Measurements from ENCODE around the gene NABP1.

Gene NABP1

GRCh38 chr2:191677646-191678436 is at the start of gene NABP1:
TSS of gene NABP1 (plus strand) at chr2:191678136. CDS start at chr2:191678615, 479 bp downstream.
- peak within 1 kb of the TSS; percentile 99 for H3K27ac ChIP-seq
- H3K27me3 ChIP-seq, result no peaks in the 10 kb centered on the region
- peak within 1 kb of the TSS; percentile 89 to 95 for H3K4me3 ChIP-seq (ENCODE audit: low read depth in 1 of 2, low read length in 1 of 2)
- TF ChIP-seq CTCF (IDR thresholded peaks at IDR 0.05), result no peak
- peaks cover 54 to 73% of the 10 kb centered on the region in 2 experiments for H3K4me1 ChIP-seq (ENCODE audit: control insufficient read depth in 1 of 2, insufficient read depth in 1 of 2, low read depth in 1 of 2, low read length in 1 of 2)
- no peaks in the 10 kb centered on the region for H3K9me3 ChIP-seq
- H3K36me3 ChIP-seq, result peaks cover 17% of the 10 kb centered on the region

- no peak for TF ChIP-seq CTCF (IDR thresholded peaks at IDR 0.05)
- Histone ChIP-seq H3K27ac (no peak overlapping the region), H3K4me1 (ENCODE audit: control insufficient read depth in 1 of 2, insufficient read depth in 1 of 2, low read depth in 1 of 2, low read length in 1 of 2) (peaks cover 24 to 28% of the 10 kb centered on the region in 2 experiments), H3K4me3 (ENCODE audit: low read depth in 1 of 2, low read length in 1 of 2) (no peak overlapping the region), H3K9me3 (no peaks in the 10 kb centered on the region), H3K27me3 (no peaks in the 10 kb centered on the region), H3K36me3 (no peaks in the 10 kb centered on the region)
These were observed 48.9 kb upstream of the NABP1 start for GRCh38 chr2:191629001-191629453.

GRCh38 chr2:191629976-191630712 is 47.8 kb upstream of the NABP1 start:
- Histone ChIP-seq H3K36me3 (no peaks in the 10 kb centered on the region), H3K27me3 (no peaks in the 10 kb centered on the region), H3K9me3 (no peaks in the 10 kb centered on the region), H3K4me1 (ENCODE audit: control insufficient read depth in 1 of 2, insufficient read depth in 1 of 2, low read depth in 1 of 2, low read length in 1 of 2) (peaks cover 15 to 18% of the 10 kb centered on the region in 2 experiments), H3K4me3 (ENCODE audit: low read depth in 1 of 2, low read length in 1 of 2) (no peak overlapping the region), H3K27ac (no peak overlapping the region)
- TF ChIP-seq CTCF (IDR thresholded peaks at IDR 0.05), result no peak

- H3K9me3 ChIP-seq, result no peaks in the 10 kb centered on the region
- H3K4me1 ChIP-seq (ENCODE audit: control insufficient read depth in 1 of 2, insufficient read depth in 1 of 2, low read depth in 1 of 2, low read length in 1 of 2), result peaks cover 0 to 2% of the 10 kb centered on the region in 2 experiments
- no peaks in the 10 kb centered on the region for H3K27me3 ChIP-seq
- no peak overlapping the region for H3K27ac ChIP-seq
- H3K36me3 ChIP-seq, result no peaks in the 10 kb centered on the region
- H3K4me3 ChIP-seq (ENCODE audit: low read depth in 1 of 2, low read length in 1 of 2), result no peak overlapping the region
- TF ChIP-seq CTCF (IDR thresholded peaks at IDR 0.05), result no peak
These were observed 46.2 kb upstream of the NABP1 start for GRCh38 chr2:191631754-191632153.

GRCh38 chr2:191632426-191632825 is 45.5 kb upstream of the NABP1 start:
- no peak overlapping the region for H3K4me3 ChIP-seq (ENCODE audit: low read depth in 1 of 2, low read length in 1 of 2)
- no peaks in the 10 kb centered on the region for H3K27me3 ChIP-seq
- no peaks in the 10 kb centered on the region for H3K36me3 ChIP-seq
- peaks cover 4 to 5% of the 10 kb centered on the region in 2 experiments for H3K4me1 ChIP-seq (ENCODE audit: control insufficient read depth in 1 of 2, insufficient read depth in 1 of 2, low read depth in 1 of 2, low read length in 1 of 2)
- no peak overlapping the region for H3K27ac ChIP-seq
- no peaks in the 10 kb centered on the region for H3K9me3 ChIP-seq
- no peak for TF ChIP-seq CTCF (IDR thresholded peaks at IDR 0.05)

All from neutrophil (primary cell).